Neuronal stem cell (in vitro differentiated cells): ENCODE measurements around the gene ZNF17.

ENCODE experiments used
- DNase-seq: peaks from one replicate; pipeline ENCODE4 v3.0.0-alpha.2; 2013; ENCODE audit warnings: low spot score
- H2AFZ ChIP-seq: one replicate; pipeline ENCODE4 v1.6.1; 2013; ENCODE audit warnings: mild to moderate bottlenecking, low read length, inconsistent platforms
- H2AK5ac ChIP-seq: 2 replicates; pipeline ENCODE4 v1.6.1; 2013; ENCODE audit warnings: low read depth, mild to moderate bottlenecking, inconsistent platforms, low read length, moderate library complexity, mixed read lengths
- H2BK120ac ChIP-seq: 2 replicates; pipeline ENCODE4 v1.6.1; 2013; ENCODE audit warnings: low read depth, mild to moderate bottlenecking, inconsistent platforms, low read length, moderate library complexity, mixed read lengths
- H2BK12ac ChIP-seq: one replicate; pipeline ENCODE4 v1.6.1; 2013; ENCODE audit warnings: low read length, inconsistent platforms
- H2BK15ac ChIP-seq: 2 replicates; pipeline ENCODE4 v1.6.1; 2013; ENCODE audit warnings: mild to moderate bottlenecking, low read length, inconsistent platforms, mixed read lengths
- H2BK5ac ChIP-seq: one replicate; pipeline ENCODE4 v1.6.1; 2013; ENCODE audit warnings: inconsistent platforms, mild to moderate bottlenecking, low read length, moderate library complexity
- H3K14ac ChIP-seq: one replicate; pipeline ENCODE4 v1.6.1; 2013; ENCODE audit warnings: low read length, inconsistent platforms
- H3K18ac ChIP-seq: 2 replicates; pipeline ENCODE4 v1.6.1; 2013; ENCODE audit warnings: low read length, inconsistent platforms
- H3K23ac ChIP-seq: 2 replicates; pipeline ENCODE4 v1.6.1; 2013; ENCODE audit warnings: low read depth, mild to moderate bottlenecking, mixed read lengths, low read length, inconsistent platforms; ENCODE audit not compliant: poor library complexity
- H3K27ac ChIP-seq: replicated peaks from 3 replicates; pipeline ENCODE4 v1.5.1; 2013; ENCODE audit warnings: low read length, inconsistent platforms
- H3K27me3 ChIP-seq, 3 experiments: 2 replicates each; pipeline ENCODE4 v1.6.1; 2013; ENCODE audit warnings: low read length in 3 of 3, mild to moderate bottlenecking in 2 of 3, inconsistent platforms in 1 of 3, low read depth in 1 of 3, mixed read lengths in 1 of 3, moderate library complexity in 1 of 3; ENCODE audit not compliant: control insufficient read depth in 3 of 3, insufficient read depth in 3 of 3
- H3K36me3 ChIP-seq, 2 donors: replicated peaks in 1 of 2; 2 replicates each; pipeline ENCODE4 v1.6.1; 2013; ENCODE audit warnings: low read length in 2 of 2; ENCODE audit not compliant: control insufficient read depth in 2 of 2, insufficient read depth in 2 of 2
- H3K4ac ChIP-seq: 2 replicates; pipeline ENCODE4 v1.6.1; 2013; ENCODE audit warnings: inconsistent platforms, mild to moderate bottlenecking, low read length, moderate library complexity
- H3K4me1 ChIP-seq, 2 donors: 1 replicate in 1 of 2; 2 replicates in 1 of 2; pipeline ENCODE4 v1.6.1; 2013; ENCODE audit warnings: low read length in 2 of 2, low read depth in 1 of 2; ENCODE audit not compliant: control insufficient read depth in 2 of 2, insufficient read depth in 1 of 2
- H3K4me2 ChIP-seq: one replicate; pipeline ENCODE4 v1.6.1; 2013; ENCODE audit warnings: mild to moderate bottlenecking, low read length, inconsistent platforms; ENCODE audit not compliant: insufficient read depth, poor library complexity, severe bottlenecking
- H3K4me3 ChIP-seq, 2 donors: 2 replicates each; pipeline ENCODE4 v1.5.1; 2013; ENCODE audit warnings: low read length in 2 of 2, mild to moderate bottlenecking in 2 of 2, inconsistent platforms in 1 of 2, moderate library complexity in 1 of 2
- H3K79me1 ChIP-seq: one replicate; pipeline ENCODE4 v1.6.1; 2013; ENCODE audit warnings: low read depth, mild to moderate bottlenecking, inconsistent platforms, low read length, moderate library complexity
- H3K9ac ChIP-seq: one replicate; pipeline ENCODE4 v1.6.1; 2013; ENCODE audit warnings: mild to moderate bottlenecking, low read depth, low read length, inconsistent platforms; ENCODE audit not compliant: poor library complexity
- H3K9me3 ChIP-seq, 2 donors: replicated peaks in 1 of 2; 2 replicates each; pipeline versions ENCODE3 to v1.6.1; 2013; ENCODE audit warnings: low read length in 2 of 2, mild to moderate bottlenecking in 2 of 2, inconsistent platforms in 1 of 2, low read depth in 1 of 2, mixed read lengths in 1 of 2, moderate library complexity in 1 of 2; ENCODE audit not compliant: control insufficient read depth in 2 of 2, insufficient read depth in 1 of 2
- H4K8ac ChIP-seq: one replicate; pipeline ENCODE4 v1.6.1; 2013; ENCODE audit warnings: low read depth, mild to moderate bottlenecking, inconsistent platforms, low read length, moderate library complexity
- H4K91ac ChIP-seq: one replicate; pipeline ENCODE4 v1.6.1; 2013; ENCODE audit warnings: low read length, low read depth, mild to moderate bottlenecking, inconsistent platforms; ENCODE audit not compliant: poor library complexity
- WGBS, 2 donors: extraction: QIAGEN DNeasy Blood & Tissue Kit; methylation state at CpG; one replicate each; pipeline ENCODE4 v1.1.7; 2013; ENCODE audit warnings: missing lambda C conversion rate in 2 of 2, mixed read lengths in 1 of 2; ENCODE audit not compliant: insufficient read length in 2 of 2, insufficient replicate concordance in 1 of 2; ENCODE audit errors: extremely low coverage in 2 of 2; 5-methylcytosine and 5-hydroxymethylcytosine counted together

Gene ZNF17

DNA sequence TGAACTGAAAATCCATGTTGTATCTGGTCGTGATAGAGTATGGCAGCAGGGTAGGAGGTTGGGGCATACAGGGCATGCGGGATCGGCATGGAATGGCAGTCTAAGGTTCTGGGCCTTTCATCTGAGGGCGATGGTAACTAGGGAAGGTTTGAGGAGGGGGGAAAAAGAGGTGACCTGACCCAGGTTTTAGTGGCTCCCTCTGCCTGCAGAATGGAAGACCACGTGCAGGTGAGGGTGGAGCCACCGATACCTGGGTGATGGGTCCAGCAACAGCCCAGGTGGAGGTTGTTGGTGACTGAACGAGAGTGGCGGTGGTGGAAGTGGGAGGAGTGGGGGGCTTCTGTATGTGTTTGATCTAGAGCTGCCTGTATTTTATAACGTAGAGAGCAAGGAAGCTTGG, 28.0 kb downstream of the ZNF17 start:
- Histone ChIP-seq H3K18ac (no peak overlapping the region), H2BK12ac (no peak overlapping the region), H3K9me3 (peaks cover 11 to 55% of the 10 kb centered on the region in 2 donors), H3K36me3 (peaks cover 19 to 67% of the 10 kb centered on the region in 2 donors), H3K27ac (no peak overlapping the region), H2BK120ac (no peak overlapping the region), H2AK5ac (no peak overlapping the region), H2BK15ac (no peak overlapping the region), H3K4me3 (no peak overlapping the region), H3K27me3 (no peaks in the 10 kb centered on the region), H3K4ac (no peak overlapping the region), H3K79me1 (peaks cover 6% of the 10 kb centered on the region), H3K9ac (peak overlapping the region; percentile 40), H2AFZ (no peak overlapping the region), H3K4me1 (peaks cover 0 to 6% of the 10 kb centered on the region in 2 donors), H2BK5ac (no peak overlapping the region), H3K14ac (no peak overlapping the region), H4K91ac (no peak overlapping the region), H3K23ac (no peak overlapping the region), H3K4me2 (no peak overlapping the region), H4K8ac (peak overlapping the region; percentile 85)
- no peak for DNase-seq
- no CpG with 5 or more reads among the region's 9 CpGs for WGBS, 2 donors

DNA sequence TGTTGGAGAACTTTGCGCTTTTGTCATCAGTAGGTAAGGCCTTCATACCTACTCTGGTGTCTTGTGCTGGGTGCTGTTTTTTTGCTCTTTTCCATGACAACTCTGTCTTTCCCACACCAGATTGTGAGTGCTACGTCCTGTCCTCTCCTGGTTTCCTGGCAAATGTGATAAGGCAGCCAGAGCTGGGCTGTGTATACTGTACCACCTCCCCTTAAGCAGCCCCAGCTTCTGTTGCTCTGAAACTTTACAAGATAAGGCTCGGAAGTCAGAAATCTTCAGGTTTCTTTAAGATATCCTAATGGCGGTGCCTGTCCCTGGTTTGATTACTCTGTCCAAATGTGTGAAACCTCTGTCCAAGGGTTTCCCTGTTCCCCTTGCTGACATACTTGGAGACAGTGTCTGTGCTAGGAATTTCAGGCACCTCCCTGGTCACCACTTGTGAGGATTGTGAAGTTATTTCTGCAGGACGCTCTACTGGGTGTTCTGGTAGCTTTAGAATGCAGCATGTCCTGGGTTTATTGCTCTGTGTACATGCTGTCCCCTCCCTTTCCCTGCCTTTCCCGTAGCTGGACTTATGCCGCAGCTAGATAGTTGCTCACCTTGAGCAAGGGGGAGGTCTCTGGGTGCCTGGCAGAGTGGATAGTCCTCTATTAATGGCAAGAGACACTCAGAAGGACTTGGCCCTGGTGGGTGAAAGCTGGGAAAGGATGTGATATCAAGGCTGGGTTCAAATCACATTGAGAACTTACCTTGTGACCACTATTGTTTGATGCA, 31.2 kb downstream of the ZNF17 start:
- no peak overlapping the region for H3K9ac ChIP-seq
- no peak overlapping the region for H3K14ac ChIP-seq
- H3K79me1 ChIP-seq = peaks cover 6% of the 10 kb centered on the region
- no peak overlapping the region for H2AK5ac ChIP-seq
- no peak overlapping the region for H3K23ac ChIP-seq
- peaks cover 27 to 93% of the 10 kb centered on the region in 2 donors for H3K36me3 ChIP-seq
- no peak overlapping the region for H3K4me3 ChIP-seq
- H4K8ac ChIP-seq = no peak overlapping the region
- H3K4ac ChIP-seq = no peak overlapping the region
- no peak overlapping the region for H2BK15ac ChIP-seq
- no peak overlapping the region for H3K18ac ChIP-seq
- peaks cover 17 to 74% of the 10 kb centered on the region in 2 donors for H3K9me3 ChIP-seq
- H3K4me2 ChIP-seq = no peak overlapping the region
- H2BK5ac ChIP-seq = no peak overlapping the region
- no peaks in the 10 kb centered on the region for H3K27me3 ChIP-seq
- H4K91ac ChIP-seq = no peak overlapping the region
- DNase-seq = no peak
- no peak overlapping the region for H2BK120ac ChIP-seq
- no CpG with 5 or more reads among the region's 7 CpGs for WGBS, 2 donors
- no peak overlapping the region for H3K27ac ChIP-seq
- H2AFZ ChIP-seq = no peak overlapping the region
- H2BK12ac ChIP-seq = no peak overlapping the region
- no peaks in the 10 kb centered on the region for H3K4me1 ChIP-seq

DNA sequence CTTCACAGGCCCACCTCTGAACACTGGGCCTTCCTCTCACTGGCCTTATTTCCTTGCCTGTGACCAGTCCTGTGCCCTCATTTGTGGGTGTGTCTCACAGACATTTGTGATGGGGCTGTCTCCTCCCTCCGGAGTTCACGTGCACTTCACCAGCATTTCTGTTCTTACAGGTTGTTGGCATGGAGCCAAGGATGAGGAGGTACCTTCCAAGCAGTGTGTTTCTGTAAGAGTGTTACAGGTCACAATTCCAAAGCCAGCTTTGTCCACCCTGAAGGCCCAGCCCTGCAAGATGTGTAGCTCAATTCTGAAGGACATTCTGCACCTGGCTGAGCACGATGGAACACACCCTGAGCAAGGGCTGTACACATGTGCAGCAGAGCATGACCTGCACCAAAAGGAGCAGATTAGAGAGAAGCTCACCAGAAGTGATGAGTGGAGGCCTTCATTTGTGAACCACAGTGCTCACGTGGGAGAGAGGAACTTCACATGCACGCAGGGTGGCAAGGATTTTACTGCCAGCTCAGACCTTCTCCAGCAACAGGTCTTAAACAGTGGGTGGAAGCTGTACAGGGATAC, 32.2 kb downstream of the ZNF17 start:
- no peak overlapping the region for H3K23ac ChIP-seq
- WGBS, 2 donors = no CpG with 5 or more reads among the region's 5 CpGs
- H3K27me3 ChIP-seq = no peaks in the 10 kb centered on the region
- H3K9ac ChIP-seq = no peak overlapping the region
- H2BK15ac ChIP-seq = no peak overlapping the region
- no peak for DNase-seq
- H3K18ac ChIP-seq = no peak overlapping the region
- no peak overlapping the region for H3K4ac ChIP-seq
- no peak overlapping the region for H2AFZ ChIP-seq
- H2BK12ac ChIP-seq = no peak overlapping the region
- H3K4me3 ChIP-seq = peak overlapping the region in 1 of 2 donors; percentile 66
- no peak overlapping the region for H2AK5ac ChIP-seq
- peaks cover 6% of the 10 kb centered on the region for H3K79me1 ChIP-seq
- H3K27ac ChIP-seq = no peak overlapping the region
- no peaks in the 10 kb centered on the region for H3K4me1 ChIP-seq
- no peak overlapping the region for H2BK120ac ChIP-seq
- no peak overlapping the region for H3K4me2 ChIP-seq
- H3K36me3 ChIP-seq = peaks cover 27 to 85% of the 10 kb centered on the region in 2 donors
- peaks cover 17 to 66% of the 10 kb centered on the region in 2 donors for H3K9me3 ChIP-seq
- H3K14ac ChIP-seq = no peak overlapping the region
- no peak overlapping the region for H4K8ac ChIP-seq
- H4K91ac ChIP-seq = no peak overlapping the region
- H2BK5ac ChIP-seq = no peak overlapping the region

DNA sequence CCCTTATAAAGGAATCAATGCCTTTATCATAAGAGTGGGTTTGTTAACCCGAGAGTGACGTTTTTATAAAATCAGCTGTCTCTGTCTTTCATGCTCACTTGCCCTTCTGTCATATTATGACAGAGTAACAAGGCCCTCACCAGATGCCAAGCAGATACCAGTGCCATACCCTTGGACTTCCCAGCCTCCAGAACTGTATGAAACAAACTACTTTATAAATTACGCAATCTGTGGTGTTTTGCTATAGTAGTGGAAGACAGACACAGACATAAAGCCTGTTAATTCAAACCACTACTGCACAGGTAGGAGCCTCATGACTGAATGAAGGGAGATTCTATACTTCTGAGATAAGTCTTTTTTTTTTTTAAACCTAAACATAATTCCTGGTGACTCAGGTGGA, 41.3 kb downstream of the ZNF17 start:
- H3K9ac ChIP-seq = no peak overlapping the region
- H2BK120ac ChIP-seq = no peak overlapping the region
- H3K4me2 ChIP-seq = no peak overlapping the region
- H3K27me3 ChIP-seq = no peaks in the 10 kb centered on the region
- H3K18ac ChIP-seq = no peak overlapping the region
- H2AFZ ChIP-seq = no peak overlapping the region
- no CpG with 5 or more reads among the region's 3 CpGs for WGBS, 2 donors
- H3K14ac ChIP-seq = no peak overlapping the region
- no peak overlapping the region for H3K4ac ChIP-seq
- DNase-seq = no peak
- H4K91ac ChIP-seq = no peak overlapping the region
- H4K8ac ChIP-seq = no peak overlapping the region
- H2AK5ac ChIP-seq = no peak overlapping the region
- H3K9me3 ChIP-seq = peaks cover 2 to 47% of the 10 kb centered on the region in 2 donors
- H2BK5ac ChIP-seq = no peak overlapping the region
- peaks cover 2 to 37% of the 10 kb centered on the region in 2 donors for H3K36me3 ChIP-seq
- no peak overlapping the region for H3K23ac ChIP-seq
- H3K79me1 ChIP-seq = no peaks in the 10 kb centered on the region
- no peaks in the 10 kb centered on the region for H3K4me1 ChIP-seq
- no peak overlapping the region for H2BK12ac ChIP-seq
- H3K27ac ChIP-seq = no peak overlapping the region
- no peak overlapping the region for H2BK15ac ChIP-seq
- no peak overlapping the region for H3K4me3 ChIP-seq
